ENCODE results near the gene SLC6A4. TPM values are rescaled to one million over a fixed set of nuclear protein-coding genes. Genes with fewer than 3 reads are reported as not detected.
A peak's percentile ranks its signal among the peaks of the same experiment; 100 is the strongest.

The SLC6A4 gene
- polyA plus RNA-seq (ENCODE audit: insufficient read length in 3 of 3): under 1 TPM; 0.66 to 0.90 (median 0.71) TPM
- long read RNA-seq, donor 1: 0 reads
- long read RNA-seq, donor 2: 0 reads
- long read RNA-seq, donor 3: 0 reads
- long read RNA-seq, donor 4: 0 reads
- long read RNA-seq, donor 5: 0 reads
- long read RNA-seq, donor 6: 0 reads
- long read RNA-seq, donor 7: 0 reads
- long read RNA-seq, donor 8: 0 reads
- long read RNA-seq, donor 9: 0 reads
- long read RNA-seq, donor 10: 0 reads
- long read RNA-seq, donor 11, full-length matches to known transcripts: 1 of 1 reads
- long read RNA-seq, donor 11, partial matches to known transcripts: 0 of 1 reads
- long read RNA-seq, donor 11, other reads (novel, unspliced or antisense): 0 of 1 reads
- long read RNA-seq, donor 12: 0 reads
- long read RNA-seq, donor 13: 0 reads
- long read RNA-seq, donor 14: 0 reads
- long read RNA-seq, donor 15: 0 reads
- long read RNA-seq, donor 16: 0 reads

DNA sequence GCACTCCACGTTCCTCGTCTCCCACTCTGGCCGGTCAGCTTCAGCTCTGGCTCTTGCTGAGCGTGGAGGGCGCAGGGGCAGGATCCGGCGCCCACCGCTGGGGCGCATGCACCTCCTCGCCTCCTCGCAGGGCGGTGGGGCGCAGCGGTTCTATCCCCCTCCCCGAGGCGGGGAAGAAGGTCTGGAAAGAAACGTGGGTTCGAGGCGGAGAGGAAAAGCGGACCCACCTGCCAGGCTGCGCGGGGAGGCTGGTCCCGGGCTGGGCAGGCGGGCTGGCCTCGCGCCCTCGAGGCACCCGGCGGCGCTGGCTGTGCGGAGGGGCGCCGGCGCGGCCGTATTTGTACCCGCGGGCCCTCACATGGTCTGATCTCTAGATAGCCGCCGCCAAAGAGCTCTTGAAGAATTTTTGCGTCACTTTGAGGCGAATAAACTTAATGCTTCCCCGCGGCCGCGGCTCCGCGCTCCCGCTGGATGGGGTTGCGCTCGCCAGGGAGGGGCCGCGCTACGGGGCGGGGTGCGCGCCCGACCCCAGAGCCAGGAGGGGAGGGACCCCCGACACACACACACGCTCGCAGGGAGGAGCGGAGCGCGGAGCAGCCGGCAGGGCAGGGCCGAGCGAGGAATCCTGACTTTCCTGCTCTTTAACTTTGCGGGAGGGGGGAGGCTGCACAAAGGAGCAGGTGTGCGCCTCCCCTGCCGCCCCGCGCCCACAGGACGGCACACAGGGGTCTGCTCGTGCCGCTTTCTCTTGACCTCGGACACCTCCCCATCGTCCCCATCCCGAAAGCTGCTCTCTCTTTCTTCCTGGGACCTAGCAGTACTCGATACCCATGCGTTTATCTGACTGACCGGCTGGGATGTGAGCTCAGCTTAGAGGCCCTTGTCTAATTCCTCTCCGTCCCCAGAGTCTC, at the start of gene SLC6A4:
TSS of gene SLC6A4 (minus strand) at position 312 of the 911 bp plus-strand sequence. CDS start 13,739 bp downstream, outside the sequence.
- DNase-seq: no peak

- no peak for DNase-seq
These were observed 43.7 kb upstream of the SLC6A4 start for GRCh38 chr17:30279156-30279555.

DNA sequence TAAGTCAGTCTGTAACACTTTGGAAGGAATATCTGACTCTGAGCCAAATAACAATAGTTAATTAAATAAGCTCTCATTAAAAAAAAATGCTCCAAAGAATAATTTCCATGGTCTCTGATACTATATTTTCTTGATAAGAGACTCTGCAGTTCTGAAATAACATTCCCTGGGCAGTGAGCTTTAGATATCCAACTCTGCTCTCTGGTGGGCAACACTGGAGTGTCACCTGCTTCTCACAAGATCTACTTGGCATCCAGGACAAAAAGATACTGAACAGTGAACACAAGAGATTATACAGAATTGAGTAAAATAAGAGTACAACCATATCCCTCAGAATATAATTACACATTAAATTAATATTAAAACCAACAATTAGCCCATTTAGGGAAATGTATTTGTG, 42.5 kb upstream of the SLC6A4 start:
- peak; percentile 44 for DNase-seq

- no peak for DNase-seq
These were observed 40.4 kb upstream of the SLC6A4 start for GRCh38 chr17:30275911-30276310.

GRCh38 chr17:30274887-30275286, 39.4 kb upstream of the SLC6A4 start:
- DNase-seq: no peak

GRCh38 chr17:30273373-30273772, 37.9 kb upstream of the SLC6A4 start:
- no peak for DNase-seq

GRCh38 chr17:30271102-30271501, 35.6 kb upstream of the SLC6A4 start:
- DNase-seq: no peak

GRCh38 chr17:30267625-30268024, 32.1 kb upstream of the SLC6A4 start:
- DNase-seq: no peak

DNA sequence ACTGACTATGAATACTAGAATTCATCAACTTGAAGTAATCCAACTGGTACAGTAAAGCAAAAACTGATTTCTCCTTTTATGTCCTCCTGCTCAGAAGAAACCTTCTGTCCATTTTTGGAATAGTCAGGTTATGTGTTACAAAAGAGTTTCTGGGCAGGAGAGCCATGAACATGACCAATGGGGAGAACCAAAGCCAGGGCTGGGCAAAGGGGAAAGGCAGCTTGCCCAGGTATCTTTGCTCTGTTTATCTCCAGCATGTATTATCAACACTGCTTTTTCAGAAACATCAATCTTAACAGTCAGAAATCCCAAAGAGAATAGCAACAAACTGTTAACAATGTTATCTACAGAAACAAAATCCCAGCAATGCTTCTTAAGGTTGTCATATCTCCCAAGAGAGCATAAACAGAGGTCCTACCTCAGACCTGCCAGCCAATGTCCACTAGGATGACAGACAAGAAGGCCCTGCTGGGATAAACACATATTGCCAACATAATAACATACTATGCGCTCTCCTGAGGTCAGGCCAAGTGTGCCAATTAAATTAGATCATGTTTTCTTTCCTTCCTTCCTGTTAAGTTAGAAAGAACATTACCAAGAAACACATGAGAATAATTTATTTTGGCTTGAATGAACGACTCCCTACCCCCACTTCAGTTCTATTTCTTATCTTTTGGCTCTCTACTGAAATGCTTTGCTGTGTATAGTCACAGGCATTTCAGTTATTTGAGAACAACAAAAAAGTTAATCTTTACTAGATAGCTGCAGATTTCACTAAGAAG, 28.2 kb upstream of the SLC6A4 start:
- DNase-seq: no peak

GRCh38 chr17:30256756-30257506, 21.4 kb upstream of the SLC6A4 start:
- no peak for DNase-seq

DNA sequence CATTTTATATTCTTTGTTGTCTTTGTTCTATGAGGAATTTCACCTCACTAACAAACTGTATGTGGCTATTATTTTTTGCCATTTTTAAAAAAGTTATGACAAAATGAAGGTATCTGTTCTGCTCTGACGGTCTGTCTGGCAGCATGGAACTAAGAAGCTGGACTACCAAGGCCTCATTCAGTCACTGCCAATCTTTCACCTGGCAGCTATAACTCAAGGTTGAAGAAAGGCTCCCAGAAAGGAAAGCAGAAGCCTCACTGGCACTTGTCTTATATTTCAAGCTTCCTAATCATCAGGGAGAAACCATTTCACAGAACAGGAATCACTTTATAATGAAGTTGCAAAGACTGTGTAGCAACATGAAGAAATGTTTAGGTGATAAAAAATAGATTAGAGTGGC, 18.7 kb upstream of the SLC6A4 start:
- DNase-seq: no peak

GRCh38 chr17:30253312-30253711, 17.8 kb upstream of the SLC6A4 start:
- DNase-seq: no peak

DNA sequence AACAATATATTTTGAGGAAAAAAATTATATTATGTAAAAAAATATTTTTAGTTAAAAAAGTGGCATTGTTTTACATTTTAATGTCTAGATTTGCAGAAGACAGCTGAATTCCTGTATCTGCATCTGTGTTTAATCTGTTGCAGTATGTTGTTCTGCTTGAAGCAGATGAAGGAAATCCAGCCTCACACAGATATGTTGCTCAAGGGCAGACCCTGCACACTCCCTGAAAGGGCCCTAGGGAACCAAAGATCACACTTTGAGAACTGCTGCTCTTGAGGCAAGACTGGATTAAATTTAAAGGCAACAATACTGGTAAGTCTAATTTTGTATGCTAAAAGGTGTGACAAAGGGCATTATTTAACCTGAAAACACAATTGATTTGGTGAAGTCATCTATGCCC, 16.4 kb upstream of the SLC6A4 start:
- DNase-seq: no peak

- DNase-seq: no peak
These were observed 14.0 kb upstream of the SLC6A4 start for GRCh38 chr17:30249460-30249859.

- no peak for DNase-seq
These were observed 13.3 kb upstream of the SLC6A4 start for GRCh38 chr17:30248786-30249185.

DNA sequence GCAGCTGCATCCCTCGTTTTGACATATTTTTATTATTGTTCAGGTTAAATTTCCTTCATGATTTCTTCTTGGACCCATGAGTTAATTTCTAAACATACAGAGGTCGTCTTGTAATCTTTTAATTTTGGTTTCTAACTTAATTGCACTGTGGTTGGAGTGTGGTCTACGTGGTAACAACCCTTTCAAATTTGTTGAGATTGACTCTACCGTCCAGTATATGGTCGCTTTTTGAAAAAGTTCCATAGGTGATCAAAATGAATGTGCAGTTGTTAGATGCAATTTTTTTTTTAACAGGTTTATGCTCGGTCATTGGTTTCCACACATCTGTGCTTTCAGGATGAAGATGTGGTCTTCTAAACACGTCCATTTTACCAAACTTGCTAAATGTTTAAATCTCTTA, 11.0 kb upstream of the SLC6A4 start:
- DNase-seq: no peak

DNA sequence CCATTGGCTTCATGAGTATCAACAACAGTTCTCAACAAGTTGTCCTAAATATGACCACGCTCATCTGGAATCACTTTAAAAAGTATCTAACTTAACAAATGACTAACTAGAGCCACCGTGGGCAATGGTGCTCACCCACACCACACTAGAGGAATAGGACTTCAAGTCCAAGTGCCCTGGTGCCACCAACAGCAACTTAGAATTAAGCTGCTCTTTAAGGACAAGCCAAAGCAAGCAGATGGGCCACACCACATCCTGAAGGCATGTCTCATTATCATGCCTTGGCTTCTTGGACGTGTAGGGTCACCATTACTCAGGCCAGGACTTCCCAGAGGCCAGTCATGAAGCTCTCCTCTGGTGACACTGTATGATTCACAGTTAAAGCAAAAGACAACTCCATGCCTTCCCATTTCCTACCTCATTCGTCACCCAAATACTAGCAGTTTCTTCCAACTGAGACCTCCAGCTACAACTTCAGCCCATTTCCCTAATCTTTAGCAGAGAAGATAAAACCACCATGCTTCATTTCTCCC, 9.4 kb upstream of the SLC6A4 start:
- no peak for DNase-seq

- no peak for DNase-seq
These were observed 8.1 kb upstream of the SLC6A4 start for GRCh38 chr17:30243568-30243967.

GRCh38 chr17:30243002-30243401, 7.5 kb upstream of the SLC6A4 start:
- DNase-seq: no peak

DNA sequence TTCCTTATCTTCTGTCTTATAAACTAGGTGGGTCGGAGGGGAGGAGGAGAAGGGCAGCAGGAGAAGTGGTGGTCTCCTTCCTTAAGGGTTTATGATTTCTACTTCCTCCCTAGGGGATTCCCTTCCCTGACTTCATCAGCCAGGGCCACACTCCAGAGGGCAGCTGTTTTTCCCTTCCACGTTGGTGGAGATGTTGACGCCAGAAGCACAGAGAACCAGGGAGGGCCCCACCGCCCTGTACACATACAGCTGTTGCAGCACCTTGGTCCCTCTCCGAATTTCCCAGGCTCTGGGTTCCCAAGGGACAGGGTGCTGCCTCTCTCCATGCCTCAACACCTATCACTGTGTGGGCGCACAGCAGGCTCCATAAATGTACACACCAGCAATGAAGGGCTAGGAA, 5.6 kb upstream of the SLC6A4 start:
- no peak for DNase-seq

DNA sequence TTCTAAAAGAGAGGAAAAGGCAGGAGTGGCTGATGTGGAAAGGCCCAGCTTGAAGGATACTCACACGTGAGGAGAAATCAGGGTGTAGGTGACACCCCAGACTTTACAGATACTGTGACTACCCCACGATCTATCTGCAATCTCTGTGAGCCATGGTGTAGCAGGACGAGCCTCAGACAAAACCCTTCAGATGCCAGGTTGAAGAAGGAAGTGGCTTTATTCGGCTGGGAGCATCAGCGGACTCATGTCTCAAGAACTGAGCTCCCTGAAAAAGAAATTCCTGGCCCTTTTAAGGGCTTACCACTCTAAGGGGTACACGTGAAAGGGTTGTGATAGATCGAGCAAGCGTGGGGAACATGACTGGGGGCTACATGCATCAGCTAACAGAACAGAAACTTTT, 4.7 kb upstream of the SLC6A4 start:
- no peak for DNase-seq
